Measurements from ENCODE around the gene DSG4.

DSG4 gene

DNA sequence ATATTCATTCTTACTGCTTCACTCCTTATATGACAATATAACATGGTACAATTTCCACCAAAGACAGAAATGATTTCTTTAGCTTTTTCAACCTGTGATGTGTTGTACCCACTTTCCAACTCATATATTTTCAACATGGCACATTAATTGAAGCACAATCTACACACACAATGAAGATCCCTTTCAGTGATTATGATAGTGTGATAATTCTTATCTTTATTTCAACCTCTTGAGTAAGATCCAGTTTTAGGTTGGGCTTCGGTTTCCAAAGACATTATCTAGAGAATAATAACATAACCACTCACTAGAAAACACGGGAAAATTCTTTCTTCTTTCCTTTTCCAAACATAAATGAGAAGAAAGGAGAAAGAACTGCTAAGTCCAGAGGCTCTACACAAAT, 67.6 kb downstream of the DSG4 start:
- TF ChIP-seq EZH2 (IDR thresholded peaks at IDR 0.05): no peak
- no peak for TF ChIP-seq FOXP2 (optimal IDR thresholded peaks at IDR 0.05; ENCODE audit: control extremely low read depth, extremely low read length, insufficient read depth)
- TF ChIP-seq POLR2AphosphoS5 (IDR thresholded peaks at IDR 0.05; ENCODE audit: borderline replicate concordance, low read depth, low read length): no peak
- Histone ChIP-seq H3K27ac (no peak overlapping the region), H3K9ac (ENCODE audit: insufficient read length) (no peak overlapping the region), H3K4me3 (no peak overlapping the region), H3K36me3 (ENCODE audit: insufficient read depth, low read length) (no peaks in the 10 kb centered on the region), H3K9me3 (ENCODE audit: low read depth, low read length) (no peaks in the 10 kb centered on the region)
- no peak for DNase-seq (ENCODE audit: low read depth, low spot score)

DNA sequence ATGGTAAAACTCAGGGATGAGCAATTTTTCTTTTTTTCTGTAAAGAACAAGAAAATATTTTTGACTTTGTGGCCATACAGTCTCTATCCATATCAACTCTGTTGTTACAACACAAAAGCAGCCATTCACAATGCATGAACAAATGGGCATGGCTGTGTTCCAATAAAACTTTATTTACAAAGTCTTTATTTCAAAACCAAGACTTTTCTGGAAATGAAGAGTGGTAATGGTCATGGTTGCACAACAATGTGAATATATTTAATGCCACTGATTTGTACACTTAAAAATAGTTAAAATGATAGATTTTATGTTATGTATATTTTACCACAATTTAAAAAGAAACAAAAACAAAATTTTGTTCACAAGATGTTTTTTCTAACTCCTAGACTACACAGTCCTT, 69.3 kb downstream of the DSG4 start:
- no peaks in the 10 kb centered on the region for H3K36me3 ChIP-seq (ENCODE audit: insufficient read depth, low read length)
- DNase-seq (ENCODE audit: low read depth, low spot score): no peak
- H3K9ac ChIP-seq (ENCODE audit: insufficient read length): no peak overlapping the region
- no peak overlapping the region for H3K4me3 ChIP-seq
- TF ChIP-seq EZH2 (IDR thresholded peaks at IDR 0.05) (no peak), POLR2AphosphoS5 (IDR thresholded peaks at IDR 0.05; ENCODE audit: borderline replicate concordance, low read depth, low read length) (no peak), FOXP2 (optimal IDR thresholded peaks at IDR 0.05; ENCODE audit: control extremely low read depth, extremely low read length, insufficient read depth) (no peak)
- no peak overlapping the region for H3K27ac ChIP-seq
- no peaks in the 10 kb centered on the region for H3K9me3 ChIP-seq (ENCODE audit: low read depth, low read length)

DNA sequence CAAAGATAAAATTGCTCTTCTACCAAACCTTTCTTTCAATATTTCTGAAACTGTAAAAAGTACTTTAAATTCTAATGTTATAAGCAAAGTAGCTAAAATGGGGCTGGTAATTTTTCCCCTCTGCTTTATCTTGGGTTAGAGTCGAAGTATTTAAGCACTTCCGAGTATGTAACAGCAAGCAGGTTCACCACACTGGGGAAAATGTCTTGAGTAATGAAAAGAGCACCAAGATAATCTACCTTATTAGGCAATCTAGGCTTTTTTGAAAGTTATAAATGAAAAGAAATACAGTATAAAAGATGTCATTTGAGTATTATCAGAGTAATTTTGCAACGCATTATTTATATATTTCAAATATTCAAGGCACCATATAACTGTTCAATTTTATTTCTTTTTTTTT, 70.3 kb downstream of the DSG4 start:
- Histone ChIP-seq H3K4me3 (no peak overlapping the region), H3K9ac (ENCODE audit: insufficient read length) (no peak overlapping the region), H3K9me3 (ENCODE audit: low read depth, low read length) (no peaks in the 10 kb centered on the region), H3K27ac (no peak overlapping the region), H3K36me3 (ENCODE audit: insufficient read depth, low read length) (no peaks in the 10 kb centered on the region)
- no peak for DNase-seq (ENCODE audit: low read depth, low spot score)
- no peak for TF ChIP-seq POLR2AphosphoS5 (IDR thresholded peaks at IDR 0.05; ENCODE audit: borderline replicate concordance, low read depth, low read length)
- TF ChIP-seq EZH2 (IDR thresholded peaks at IDR 0.05): no peak
- TF ChIP-seq FOXP2 (optimal IDR thresholded peaks at IDR 0.05; ENCODE audit: control extremely low read depth, extremely low read length, insufficient read depth): no peak

DNA sequence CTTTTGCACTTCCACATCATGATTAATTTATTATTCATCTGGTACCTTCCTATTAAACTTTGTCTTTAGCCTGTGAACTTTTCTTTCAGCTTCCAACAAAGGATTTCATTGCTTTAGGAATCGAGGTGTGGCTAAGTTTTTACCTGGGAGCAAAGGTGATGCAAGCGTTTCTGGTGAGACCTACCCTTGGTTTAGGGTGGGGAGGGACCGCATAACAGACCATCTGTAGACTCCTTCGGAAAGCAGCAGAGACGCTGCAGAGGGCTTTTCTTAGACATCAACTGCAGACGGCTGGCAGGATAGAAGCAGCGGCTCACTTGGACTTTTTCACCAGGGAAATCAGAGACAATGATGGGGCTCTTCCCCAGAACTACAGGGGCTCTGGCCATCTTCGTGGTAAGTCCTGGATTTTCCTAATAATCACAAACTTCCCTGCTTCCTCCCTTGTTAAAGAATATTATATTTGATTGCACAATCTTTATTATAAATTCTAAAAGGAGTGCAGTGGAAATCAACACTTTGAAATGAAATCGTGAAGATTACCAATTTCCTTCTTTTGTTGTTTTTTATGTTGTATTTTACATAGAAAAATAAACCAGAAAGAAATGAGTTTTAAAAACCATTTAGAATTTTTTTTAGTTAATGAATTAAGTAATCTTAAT, 71.1 kb downstream of the DSG4 start, which contains the start of gene DSG3:
DSG3 (plus strand) TSS at position 212 of the 662 bp plus-strand sequence; CDS start at position 349, 137 bp downstream.
- Histone ChIP-seq H3K36me3 (ENCODE audit: insufficient read depth, low read length) (no peaks in the 10 kb centered on the region), H3K27ac (no peak within 1 kb of the TSS)

DNA sequence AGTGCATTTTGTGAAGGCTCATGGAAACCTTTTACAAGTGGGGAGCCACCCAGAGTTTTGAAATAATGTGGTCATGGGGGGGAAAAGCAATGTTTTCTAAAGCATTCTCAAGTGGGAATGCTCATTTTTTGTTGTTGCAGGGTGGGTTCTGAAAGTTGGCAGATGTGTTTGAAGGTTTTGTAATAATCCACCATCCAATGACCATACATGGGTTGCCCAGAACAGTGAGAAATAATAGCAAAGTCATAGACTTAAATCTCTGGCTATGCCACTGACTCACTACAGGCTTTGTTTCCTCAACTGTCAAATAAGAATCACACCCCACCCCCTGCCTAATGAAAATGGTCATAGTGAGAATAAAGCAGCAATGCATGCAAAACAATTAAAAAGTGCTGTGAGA, 73.8 kb downstream of the DSG4 start:
- no peak for TF ChIP-seq POLR2AphosphoS5 (IDR thresholded peaks at IDR 0.05; ENCODE audit: borderline replicate concordance, low read depth, low read length)
- TF ChIP-seq FOXP2 (optimal IDR thresholded peaks at IDR 0.05; ENCODE audit: control extremely low read depth, extremely low read length, insufficient read depth): no peak
- no peak for TF ChIP-seq EZH2 (IDR thresholded peaks at IDR 0.05)
- no peak overlapping the region for H3K9ac ChIP-seq (ENCODE audit: insufficient read length)
- no peak overlapping the region for H3K4me3 ChIP-seq
- H3K36me3 ChIP-seq (ENCODE audit: insufficient read depth, low read length): no peaks in the 10 kb centered on the region
- no peaks in the 10 kb centered on the region for H3K9me3 ChIP-seq (ENCODE audit: low read depth, low read length)
- H3K27ac ChIP-seq: no peak overlapping the region
- DNase-seq (ENCODE audit: low read depth, low spot score): no peak

More for the DNA sequence above, 71.1 kb downstream of the DSG4 start, which contains the start of gene DSG3:
- no peaks in the 10 kb centered on the region for H3K9me3 ChIP-seq (ENCODE audit: low read depth, low read length)
- no peak within 1 kb of the TSS for H3K9ac ChIP-seq (ENCODE audit: insufficient read length)
- TF ChIP-seq POLR2AphosphoS5 (IDR thresholded peaks at IDR 0.05; ENCODE audit: borderline replicate concordance, low read depth, low read length) (no peak), FOXP2 (optimal IDR thresholded peaks at IDR 0.05; ENCODE audit: control extremely low read depth, extremely low read length, insufficient read depth) (no peak)
- DNase-seq (ENCODE audit: low read depth, low spot score): no peak
- H3K4me3 ChIP-seq: no peak within 1 kb of the TSS

DNA sequence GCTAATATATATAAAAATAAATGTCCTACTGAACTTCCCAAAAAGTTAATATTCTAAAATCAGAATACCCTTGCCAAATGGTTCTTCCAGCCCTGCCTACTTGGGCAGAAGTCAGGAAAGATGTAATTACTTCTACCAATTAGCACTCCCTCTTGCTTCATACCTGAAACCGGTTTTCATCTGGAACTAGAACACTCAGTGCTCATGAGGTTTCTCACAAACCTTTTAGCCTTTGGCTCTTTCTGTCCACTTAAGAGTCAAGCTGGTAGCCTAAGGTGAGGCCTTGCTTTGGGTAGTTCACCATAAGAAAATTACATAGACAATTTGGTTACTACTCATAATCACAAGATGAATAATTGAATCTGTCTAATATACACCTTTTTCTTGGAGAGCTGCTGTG, 75.0 kb downstream of the DSG4 start:
- Histone ChIP-seq H3K27ac (no peak overlapping the region), H3K9me3 (ENCODE audit: low read depth, low read length) (no peaks in the 10 kb centered on the region), H3K9ac (ENCODE audit: insufficient read length) (no peak overlapping the region), H3K36me3 (ENCODE audit: insufficient read depth, low read length) (no peaks in the 10 kb centered on the region), H3K4me3 (no peak overlapping the region)
- no peak for DNase-seq (ENCODE audit: low read depth, low spot score)
- no peak for TF ChIP-seq FOXP2 (optimal IDR thresholded peaks at IDR 0.05; ENCODE audit: control extremely low read depth, extremely low read length, insufficient read depth)
- TF ChIP-seq POLR2AphosphoS5 (IDR thresholded peaks at IDR 0.05; ENCODE audit: borderline replicate concordance, low read depth, low read length): no peak
- TF ChIP-seq EZH2 (IDR thresholded peaks at IDR 0.05): no peak

DNA sequence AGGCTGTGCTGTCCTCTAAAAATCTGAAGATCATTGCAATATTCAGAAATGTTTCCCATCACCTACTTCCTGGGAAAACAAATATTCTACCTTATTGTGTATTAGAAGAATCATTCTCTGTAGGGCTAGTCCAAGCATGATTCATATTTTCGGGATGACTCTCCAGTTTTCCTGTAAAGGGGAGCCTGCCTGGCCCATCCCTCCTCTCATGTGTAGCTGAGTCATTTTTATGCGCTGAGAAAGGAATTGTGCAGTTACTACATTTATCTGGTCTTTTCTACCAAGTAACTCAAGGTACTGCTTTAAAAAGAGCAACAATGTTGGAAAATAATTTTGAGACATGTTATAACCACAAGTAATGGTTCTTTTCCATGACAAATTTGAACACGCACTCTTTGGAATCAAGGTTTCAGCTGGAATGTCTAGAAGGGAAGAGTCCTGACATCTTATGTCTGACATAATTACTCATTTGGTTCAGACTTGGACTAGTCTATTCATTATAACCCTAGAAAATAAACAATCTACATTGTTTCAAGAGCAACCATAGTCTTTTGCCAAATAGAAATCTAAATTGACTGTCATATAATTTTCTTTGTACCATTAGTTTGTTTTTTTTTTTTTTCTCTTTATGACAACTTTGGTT, 77.6 kb downstream of the DSG4 start:
- no peak for DNase-seq (ENCODE audit: low read depth, low spot score)
- Histone ChIP-seq H3K4me3 (no peak overlapping the region), H3K9ac (ENCODE audit: insufficient read length) (no peak overlapping the region), H3K9me3 (ENCODE audit: low read depth, low read length) (no peaks in the 10 kb centered on the region), H3K27ac (no peak overlapping the region), H3K36me3 (ENCODE audit: insufficient read depth, low read length) (no peaks in the 10 kb centered on the region)
- TF ChIP-seq POLR2AphosphoS5 (IDR thresholded peaks at IDR 0.05; ENCODE audit: borderline replicate concordance, low read depth, low read length): no peak
- TF ChIP-seq EZH2 (IDR thresholded peaks at IDR 0.05): no peak
- TF ChIP-seq FOXP2 (optimal IDR thresholded peaks at IDR 0.05; ENCODE audit: control extremely low read depth, extremely low read length, insufficient read depth): no peak

All from SK-N-MC (cell line).